IPS DF 4.7 (cell line): ENCODE measurements around the gene SNX27.

ENCODE experiments used
- DNase-seq: peaks from one replicate; pipeline ENCODE4 v3.0.0-alpha.2; 2013; ENCODE audit warnings: low spot score; ENCODE audit errors: extremely low read depth

Gene SNX27

DNA sequence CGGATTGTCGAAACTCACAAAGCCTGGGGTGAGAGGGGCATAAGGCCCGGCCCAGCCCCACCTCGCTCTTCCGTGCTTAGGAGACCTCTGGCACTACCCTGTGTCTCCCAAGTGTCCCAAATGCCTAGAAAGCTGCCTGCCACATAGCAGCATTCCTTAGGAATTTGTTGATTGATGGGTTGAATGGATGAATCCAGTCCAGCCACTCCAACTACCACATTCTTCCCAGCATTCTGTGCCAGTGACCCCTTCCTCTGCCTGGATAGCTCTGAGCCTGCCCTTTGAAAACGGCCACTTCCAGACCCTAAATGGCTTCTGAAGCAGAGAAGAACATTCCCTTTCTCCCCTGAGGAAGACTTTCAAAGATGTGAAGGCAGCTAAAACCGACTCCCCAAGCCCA, 93.3 kb downstream of the SNX27 start:
- DNase-seq: no peak

DNA sequence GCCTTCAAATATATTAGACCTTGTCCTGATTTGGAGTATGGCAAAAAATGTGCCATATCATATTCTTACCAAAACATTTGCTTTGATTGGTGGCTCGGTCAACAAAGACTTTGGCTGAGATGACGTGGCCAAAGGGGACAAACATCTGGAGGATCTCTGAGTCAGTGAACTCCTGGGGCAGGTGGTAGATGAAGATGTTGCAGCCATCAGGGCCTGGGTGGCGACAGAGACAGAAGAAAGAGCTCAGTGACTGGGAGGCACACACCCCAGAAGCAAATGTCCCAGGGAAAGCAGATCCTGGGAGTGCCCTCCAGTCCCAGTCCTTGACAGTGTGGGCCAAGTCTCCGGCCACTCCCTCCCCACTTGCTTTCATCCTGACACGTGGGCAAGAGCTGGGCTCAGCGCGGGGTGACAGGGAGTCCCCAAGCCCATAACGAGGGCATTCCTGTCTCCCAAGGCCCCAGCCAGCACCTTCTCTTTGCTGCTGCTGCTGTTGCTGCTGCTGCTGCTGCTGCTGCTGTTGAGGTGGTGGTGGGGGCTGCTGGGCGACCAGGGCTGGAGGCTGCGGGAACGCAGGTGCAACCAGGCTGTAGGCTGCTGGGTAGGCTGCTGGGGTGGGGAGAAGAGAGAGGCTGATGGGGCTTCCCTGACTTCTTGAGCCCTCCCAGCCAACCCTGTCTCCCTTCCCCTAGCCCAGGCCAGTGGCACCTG, 94.1 kb downstream of the SNX27 start:
- DNase-seq: no peak

DNA sequence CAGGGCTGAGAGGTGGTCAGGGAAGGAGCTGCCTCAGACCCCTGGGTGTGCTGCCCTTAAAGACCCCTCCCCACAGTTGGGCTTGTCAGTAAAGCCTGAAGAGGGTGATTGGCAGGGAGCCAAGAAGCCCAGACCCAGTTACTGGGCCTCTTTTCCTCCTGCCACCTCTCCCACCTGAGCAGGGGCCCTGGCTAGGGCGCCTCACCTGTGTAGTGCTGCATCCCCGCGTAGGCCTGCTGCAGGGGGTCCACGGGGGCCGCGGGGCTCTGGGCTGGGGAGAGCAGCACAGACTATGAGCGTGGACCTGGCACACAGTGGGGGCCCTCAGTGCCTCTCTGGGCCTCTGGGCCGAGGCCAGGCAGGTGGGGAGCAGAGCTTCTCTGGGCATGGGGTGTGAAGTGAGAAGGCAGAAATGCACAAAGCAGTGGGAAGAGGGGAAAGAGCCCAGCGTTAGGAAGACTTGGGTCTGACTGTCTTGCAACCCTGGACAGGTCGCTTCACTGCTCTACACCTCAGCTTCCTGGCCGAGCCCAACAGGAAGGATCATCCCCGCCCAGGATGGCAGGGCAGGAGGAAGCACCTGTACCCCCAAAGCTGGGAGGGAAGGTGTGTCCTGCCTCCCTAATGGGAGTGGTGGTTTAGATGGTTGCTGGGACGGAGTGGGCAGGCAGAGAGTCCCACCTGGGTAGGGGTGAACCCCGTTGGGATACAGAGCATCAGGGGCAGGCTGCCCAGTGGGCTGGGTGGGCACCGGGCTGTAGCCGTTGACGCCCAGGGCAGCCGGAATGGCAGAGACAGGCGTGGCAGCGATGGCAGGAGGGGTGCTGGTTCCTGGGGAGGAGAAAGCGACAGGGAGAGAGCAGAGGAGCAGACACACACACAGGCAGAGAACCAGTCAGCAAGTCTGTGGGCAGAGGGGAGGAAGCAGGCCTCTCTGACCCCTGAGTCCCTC, 94.9 kb downstream of the SNX27 start:
- DNase-seq: no peak

DNA sequence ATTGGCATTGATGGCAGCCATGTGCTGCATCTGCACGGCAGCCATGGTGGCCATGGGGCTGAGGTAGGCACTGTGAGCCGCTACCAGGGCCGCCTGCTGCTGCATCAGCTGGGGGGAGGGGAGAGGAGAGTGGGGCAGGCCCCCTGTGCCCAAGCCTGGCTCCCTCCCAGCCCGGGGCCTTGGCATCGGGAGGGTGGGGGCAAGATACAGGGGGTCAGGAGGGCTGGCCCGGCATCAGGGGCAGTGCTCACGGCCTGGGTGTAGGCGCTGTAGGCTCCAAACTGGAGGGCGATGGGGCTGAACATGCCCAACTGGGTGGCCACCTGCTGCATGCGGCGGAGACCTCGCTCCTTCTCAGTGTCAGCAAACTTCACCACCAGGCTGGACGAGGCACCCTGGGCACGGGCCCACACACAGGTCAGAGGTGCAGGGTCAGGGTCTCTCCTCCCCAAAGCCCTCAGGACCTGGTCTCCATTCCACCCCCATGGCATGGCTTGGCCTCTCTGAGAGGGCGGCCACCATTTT, 95.8 kb downstream of the SNX27 start:
- no peak for DNase-seq

DNA sequence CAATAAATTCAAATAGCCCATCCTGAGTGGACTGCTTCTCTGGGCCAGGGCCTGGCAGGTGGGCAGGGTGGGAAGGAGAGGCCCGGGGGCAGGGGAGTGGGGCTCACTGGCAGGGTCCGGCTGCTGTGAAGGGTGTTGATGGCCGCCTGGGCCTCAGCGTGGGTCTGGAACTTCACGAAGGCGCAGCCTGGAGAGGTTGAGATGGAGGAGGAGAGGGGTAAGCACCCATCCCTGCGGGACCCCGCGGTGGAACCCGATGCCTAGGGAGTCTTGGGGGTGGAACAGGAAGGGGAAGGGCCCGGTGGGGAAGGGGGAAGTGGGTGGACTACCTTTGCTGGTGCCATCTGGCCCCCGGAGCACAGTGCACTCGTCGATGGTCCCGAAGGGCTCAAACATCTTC, 97.0 kb downstream of the SNX27 start:
- no peak for DNase-seq

DNA sequence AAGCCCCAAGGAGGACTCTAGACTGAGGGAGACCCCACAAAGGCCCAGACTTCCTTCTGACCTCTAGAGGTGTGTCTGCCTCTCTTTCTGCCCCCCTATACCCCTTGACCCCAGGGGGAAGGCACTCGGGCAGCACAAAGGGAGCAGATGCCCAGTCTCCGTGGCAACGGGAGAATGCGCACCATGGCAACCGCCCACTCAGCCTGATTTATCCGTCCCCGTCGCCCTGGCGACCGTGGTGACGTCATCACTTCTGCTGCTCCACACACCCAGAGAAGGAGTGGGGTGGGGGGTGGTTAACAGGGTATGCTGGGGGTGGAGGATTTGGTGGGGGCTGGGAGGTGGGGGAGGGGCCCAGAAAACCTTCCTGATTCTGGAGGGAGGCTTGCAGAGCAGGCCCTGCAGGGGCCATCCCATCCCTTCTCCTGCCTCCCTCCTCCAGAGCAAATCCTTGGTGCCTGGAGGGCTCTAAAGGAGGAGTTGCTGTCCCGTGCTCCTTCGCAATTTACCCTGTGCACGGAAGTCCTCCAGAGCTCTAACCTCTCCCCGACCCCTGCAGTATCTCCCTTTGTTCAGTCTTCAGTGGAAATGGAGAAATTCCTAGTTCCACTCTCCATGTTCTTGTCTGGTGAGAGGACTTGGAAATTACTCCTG, 98.5 kb downstream of the SNX27 start:
- no peak for DNase-seq

DNA sequence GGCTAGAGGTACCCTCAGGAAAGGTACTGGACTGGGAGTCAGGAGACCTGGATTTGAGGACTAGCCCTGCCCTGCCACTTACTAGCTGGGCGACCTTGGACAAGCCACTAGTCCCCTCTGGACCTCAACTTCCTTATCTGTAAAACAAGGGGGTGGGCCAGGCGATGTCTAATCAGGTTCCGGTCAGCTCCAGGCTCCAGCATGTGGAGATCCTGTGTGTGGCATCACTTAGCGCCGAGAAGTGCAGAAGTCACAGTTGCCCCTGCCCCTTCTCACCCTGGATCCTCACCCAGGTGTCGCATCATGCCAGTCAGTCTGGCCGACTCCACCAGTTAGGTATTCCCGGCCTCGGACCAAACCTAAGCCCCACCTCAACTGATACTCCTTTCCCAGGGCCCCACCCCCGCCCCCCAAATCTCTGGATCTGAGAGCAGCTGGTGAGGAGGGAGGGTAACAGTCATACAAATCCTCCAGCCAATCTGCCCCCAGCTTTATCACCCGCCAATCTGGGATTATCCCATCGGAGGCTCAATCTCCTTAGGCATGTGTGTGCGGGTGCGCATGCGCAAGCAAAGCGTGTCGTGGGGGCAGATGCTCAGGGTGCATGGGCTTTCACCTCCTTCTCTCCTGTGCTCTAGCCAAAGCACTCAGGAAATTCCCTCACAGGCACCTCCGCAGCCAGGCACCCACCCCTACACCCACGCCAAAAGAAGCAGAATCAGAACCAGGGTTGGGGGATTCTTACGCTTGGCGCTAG, 99.4 kb downstream of the SNX27 start:
- no peak for DNase-seq

DNA sequence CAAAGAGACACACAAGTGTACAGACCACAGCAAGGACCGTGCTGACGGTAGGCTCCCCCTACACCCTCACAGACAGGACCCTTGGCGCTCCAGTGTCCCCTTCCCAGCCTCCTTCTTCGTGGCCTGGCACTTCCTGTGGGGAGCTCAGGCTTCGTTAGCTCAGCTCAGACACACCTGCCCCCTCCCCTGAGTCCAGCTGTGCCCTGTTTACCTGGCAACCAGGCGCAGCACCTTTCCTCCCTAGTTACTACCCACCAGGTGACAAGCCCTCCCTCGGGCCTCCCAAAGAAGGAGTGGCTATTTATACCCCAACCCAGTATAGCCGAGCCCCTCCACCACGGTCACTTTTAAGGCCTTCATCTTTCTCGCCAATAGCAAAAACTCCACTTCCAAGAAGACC, 100.1 kb downstream of the SNX27 start:
- no peak for DNase-seq

DNA sequence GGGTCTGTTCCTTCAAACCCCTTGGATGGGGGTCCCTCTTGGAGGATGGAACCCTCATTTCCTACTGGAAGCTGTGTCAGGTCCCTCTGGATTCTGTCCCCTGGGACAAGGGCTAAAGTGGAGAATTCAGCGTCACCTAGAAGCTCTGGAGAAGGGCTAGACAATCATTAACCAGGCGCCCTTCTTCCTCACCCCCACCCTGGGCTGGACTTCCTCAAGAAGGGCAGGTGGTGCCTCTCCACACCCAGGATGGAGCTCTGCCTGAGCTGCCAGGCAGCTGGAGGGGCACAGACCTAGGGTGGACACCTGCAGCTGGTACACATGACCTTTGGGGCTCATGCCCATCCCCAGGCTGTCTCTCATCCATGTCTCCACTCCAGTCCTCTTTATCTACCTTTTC, 101.2 kb downstream of the SNX27 start:
- DNase-seq: no peak

DNA sequence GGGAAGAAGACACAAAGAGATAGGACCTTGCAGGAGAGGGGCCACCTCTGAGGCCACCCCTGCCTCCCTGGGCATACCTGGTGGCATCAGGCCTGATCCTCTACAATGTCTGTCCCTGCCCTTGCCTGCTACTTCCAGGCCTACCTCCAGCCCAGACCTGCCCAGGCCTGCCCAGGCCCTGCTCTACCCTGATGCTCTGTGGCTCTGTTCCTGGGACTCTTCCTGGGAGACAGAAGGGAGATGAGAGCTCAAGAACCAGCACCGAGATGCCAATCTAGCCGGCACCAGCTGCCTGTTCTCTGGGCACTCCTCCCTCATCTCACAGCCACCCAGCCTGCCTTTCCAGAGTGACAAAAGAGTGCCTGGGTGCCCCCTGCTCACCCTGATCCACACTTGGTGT, 102.0 kb downstream of the SNX27 start:
- no peak for DNase-seq

DNA sequence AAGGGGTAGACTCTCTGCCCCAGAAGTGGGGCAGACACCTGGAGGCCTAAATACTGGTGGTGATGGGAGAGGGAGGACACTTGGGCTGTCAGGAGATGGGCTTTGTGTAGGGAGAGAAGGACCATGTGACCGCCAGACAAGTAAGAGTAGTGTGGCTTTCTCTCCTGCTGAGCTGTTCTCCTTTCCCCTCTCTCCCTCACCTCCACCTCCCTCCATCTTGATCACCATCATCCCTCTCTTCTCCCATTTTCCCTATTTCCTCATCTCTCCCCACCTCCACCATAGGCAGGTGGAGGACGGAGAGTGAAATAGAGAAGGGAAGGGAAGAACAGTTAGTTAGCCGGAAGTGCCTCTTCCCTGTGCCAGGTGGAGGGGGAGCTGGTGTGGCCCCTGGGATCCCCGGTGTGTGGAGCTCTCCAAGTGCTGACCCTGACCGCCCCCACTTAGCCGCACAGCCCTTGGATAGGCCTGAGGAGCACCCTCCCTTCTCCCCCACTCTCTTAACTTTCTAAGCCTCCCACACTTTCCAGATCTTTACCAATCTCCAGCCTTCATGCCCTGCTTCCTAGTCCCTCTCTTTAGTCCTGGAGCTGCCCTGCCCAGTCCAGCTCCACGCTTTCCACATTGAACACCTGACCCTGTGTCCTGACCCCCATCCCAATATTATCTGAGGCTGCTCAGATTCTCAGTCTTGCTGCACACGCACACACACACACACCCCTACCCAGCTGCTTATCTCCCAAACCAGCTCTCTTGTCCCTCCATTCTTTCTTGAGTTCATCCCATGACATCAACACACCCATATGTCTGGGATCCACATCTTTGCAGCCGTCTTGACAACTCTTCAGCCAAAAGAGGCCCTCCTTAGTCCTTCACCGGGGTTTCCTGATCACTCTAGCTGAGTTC, 103.2 kb downstream of the SNX27 start:
- DNase-seq: no peak

DNA sequence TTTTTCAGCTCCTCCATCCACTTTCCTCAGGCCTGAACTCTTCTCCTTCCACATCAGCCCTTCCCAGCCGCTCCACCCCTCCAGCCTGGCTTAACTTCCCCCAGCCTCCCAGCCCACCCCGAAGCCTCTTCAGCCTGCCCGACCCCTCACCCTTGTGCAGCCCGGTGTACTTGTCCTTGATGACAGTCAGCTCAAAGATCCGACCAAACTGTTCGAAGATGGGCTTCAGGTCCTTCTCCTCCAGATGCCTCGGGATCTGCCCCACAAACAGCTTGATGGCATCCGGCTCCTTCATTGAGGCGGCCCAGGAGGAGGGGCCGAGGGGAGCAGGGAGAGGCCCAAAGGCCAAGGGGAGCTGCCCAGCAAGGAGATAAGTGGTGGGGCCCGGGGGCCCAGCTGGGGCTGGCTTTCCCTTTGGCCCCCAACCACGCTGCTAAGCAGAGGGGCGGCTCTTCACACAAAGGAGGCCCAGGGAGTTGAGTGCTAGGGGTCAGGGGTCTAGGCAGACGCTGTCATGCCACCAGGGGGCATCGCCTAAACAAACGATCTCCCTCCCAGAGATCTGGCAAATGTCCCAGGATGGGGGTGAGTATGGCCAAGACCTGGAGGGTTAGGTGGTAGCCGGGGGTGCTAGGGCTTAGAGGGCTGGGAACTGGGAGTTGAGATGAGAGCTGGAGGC, 104.0 kb downstream of the SNX27 start:
- no peak for DNase-seq

DNA sequence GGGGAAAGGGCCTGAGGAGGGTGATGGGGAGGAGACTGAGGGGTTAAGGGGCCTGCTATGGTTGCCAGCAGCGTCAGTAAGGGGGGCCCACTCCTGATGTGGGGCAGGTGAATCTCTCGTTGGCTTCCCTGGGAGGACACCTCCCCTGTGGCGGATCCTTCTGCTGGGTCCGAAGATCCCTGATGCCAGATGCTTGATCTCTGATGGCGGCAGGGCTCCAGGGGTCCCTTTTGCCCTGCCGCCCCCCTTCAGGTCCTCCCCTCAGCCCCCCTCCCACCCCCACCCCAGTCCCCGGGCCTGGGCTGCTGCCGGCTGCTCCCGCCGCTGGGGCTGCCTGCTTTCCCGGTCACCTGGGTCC, 104.5 kb downstream of the SNX27 start:
- DNase-seq: no peak

DNA sequence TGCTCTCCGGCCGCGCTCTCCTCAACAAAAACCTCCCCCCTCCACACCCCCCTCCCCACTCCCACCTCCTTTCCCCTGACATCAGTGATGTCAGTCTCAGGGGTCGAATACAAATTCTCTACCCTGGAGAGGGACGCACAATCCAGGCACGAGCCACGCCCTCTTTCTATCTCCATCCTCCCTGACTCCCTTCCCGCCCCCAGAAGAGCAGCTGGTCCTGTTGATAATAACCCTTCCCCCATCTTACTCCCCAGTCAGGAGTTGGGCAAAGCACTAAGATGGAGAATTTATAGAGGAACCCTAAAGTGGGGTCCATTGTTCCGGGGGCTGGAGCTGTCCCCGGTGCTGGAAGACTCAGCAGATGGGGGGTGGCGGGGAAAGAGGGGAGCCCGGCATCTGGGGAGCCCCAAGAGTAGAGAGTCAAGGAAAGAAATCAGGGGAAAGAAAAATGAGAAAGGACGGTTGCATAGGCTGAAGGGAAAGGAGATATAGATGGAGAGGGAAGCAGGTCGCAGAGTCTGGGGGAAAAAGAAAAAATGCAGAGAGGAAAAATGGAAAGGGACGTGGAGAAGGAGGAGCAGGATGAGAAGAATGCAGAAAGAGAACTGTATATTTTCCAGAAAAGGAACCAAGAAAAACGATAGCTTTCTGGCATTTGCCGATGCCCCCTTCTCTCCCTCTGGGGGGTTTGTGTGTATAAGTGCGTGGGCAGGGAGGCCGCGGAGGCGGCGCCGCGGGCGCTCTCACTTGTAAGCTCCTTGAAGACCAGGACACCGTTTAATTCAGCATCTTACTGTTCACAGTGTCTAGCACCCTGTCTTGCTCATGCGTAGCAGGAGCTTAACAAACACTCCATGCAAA, 105.2 kb downstream of the SNX27 start, which contains the start of gene CELF3:
Gene CELF3 (minus strand): TSS at position 33 of the 861 bp plus-strand sequence. CDS start 783 bp downstream, outside the sequence.
- DNase-seq: no peak

DNA sequence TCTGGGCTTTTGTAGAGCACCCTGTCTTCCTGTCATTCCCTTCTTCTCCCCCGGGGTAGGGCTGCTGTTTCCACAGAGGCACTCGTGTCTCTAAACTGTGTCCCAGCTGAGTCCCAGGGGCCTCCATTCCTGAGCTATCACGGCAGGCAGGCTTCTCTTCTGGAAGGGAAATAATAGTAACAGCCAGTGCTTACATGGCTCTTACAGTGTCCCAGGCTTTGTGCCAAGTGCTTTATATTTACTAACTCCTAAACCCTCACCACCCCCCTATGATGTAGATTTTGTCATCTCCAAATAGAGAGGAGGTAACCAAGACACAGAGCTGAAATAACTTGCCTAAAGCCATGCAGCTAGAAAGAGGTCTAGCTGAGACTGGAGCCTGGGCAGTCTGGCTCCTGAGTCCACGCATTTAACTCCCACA, 106.2 kb downstream of the SNX27 start:
- no peak for DNase-seq

DNA sequence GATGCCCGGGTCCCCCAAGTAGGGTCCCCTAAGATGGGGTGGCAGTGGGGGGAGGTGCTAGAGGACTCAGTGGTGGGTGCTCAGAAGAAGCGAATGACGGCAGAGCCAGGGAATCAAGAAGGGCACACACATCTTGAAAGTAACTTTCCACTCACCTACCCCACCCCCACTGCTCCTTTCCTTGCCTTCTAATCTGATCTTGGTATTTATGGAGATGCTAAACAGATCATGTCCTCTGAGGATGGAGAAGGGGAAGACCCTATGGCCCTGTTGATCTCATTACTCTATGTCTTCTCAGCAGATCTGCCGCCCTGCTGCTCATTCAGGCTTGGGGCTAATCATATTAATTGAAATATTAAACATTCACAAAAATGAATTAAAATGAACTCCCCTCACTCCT, 106.8 kb downstream of the SNX27 start:
- DNase-seq: no peak

DNA sequence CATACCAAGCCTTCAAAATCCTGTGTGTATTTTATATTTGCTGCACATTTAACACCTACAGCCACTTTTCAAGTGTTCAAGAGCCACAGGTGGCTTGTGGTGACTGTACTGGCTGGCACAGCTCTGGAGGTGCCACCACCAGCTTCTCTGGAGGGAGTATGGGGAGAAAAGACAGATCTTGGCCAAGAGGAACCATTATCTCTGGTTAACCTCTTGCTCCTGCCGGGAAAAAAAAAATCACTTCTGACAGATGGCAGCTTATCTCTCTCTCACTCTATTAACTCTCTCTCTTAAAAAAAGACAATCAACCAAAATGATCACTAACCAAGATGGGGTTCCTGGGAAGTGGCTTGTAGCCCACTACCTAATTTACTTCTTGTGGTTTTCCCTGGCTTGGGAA, 108.3 kb downstream of the SNX27 start:
- DNase-seq: no peak

DNA sequence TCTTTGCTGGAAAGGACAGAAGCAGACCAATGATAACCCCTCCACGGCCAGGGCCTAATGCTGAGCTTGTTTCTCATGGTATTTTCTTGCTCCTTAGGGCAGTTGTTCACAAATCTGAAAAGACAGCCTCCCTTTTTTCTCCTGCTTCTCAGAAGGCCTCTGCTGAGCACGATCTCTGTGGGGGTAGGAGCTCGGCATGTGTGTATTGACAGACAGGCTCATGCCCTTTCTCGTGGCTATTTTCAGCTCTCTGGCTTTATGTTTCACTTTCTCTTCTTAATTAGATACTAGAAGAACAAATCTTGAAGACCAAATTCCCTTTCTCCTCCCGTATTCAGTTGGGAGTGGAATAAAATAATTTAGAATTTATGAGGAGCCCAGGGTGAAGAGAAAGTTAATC, 108.7 kb downstream of the SNX27 start:
- no peak for DNase-seq
